Omental fat pad (tissue), 4 donors: ENCODE results near the gene SEPTIN11. TPM values are rescaled to one million over a fixed set of nuclear protein-coding genes. Genes with fewer than 3 reads are reported as not detected.

Experiments
- ATAC-seq: fragments of 150-250 bp; one replicate; pipeline ENCODE4 v1.9.1; 2016; ENCODE audit warnings: mild to moderate bottlenecking, moderate library complexity; ENCODE audit not compliant: low FRiP score
- DNase-seq: peaks from one replicate; pipeline ENCODE4 v3.0.0-alpha.2; 2019; ENCODE audit warnings: low spot score
- CTCF ChIP-seq, 3 donors: fragments of 450-650 bp; IDR thresholded peaks; one replicate each; pipeline ENCODE4 v1.5.1; 2016 to 2017; ENCODE audit warnings: antibody characterized with exemption in 3 of 3, mild to moderate bottlenecking in 3 of 3, moderate library complexity in 2 of 3
- total RNA-seq, 4 donors: library from RNA; depleted of rRNA; stranded (reverse); fragments of >200 nt; gene quantifications; one replicate each; pipeline ENCODE4 v1.1.0, GENCODE V29; 2016

SEPTIN11 gene
- total RNA-seq, result 100 to 1,000 TPM; 203 to 434 (median 245) TPM

- DNase-seq, result peak; percentile 75
- ATAC-seq, result peak; percentile 88
- TF ChIP-seq CTCF (IDR thresholded peaks at IDR 0.05), result no peak
Measured at GRCh38 chr4:76949276-76950051, at the start of gene SEPTIN11. Gene SEPTIN11, plus strand, starts transcription at chr4:76949752. Its CDS starts 152 bp downstream, at chr4:76949904.

- no peak for ATAC-seq
- no peak for TF ChIP-seq CTCF (IDR thresholded peaks at IDR 0.05)
- DNase-seq, result no peak
Measured at GRCh38 chr4:76902233-76902890, 47.2 kb upstream of the SEPTIN11 start.

DNA sequence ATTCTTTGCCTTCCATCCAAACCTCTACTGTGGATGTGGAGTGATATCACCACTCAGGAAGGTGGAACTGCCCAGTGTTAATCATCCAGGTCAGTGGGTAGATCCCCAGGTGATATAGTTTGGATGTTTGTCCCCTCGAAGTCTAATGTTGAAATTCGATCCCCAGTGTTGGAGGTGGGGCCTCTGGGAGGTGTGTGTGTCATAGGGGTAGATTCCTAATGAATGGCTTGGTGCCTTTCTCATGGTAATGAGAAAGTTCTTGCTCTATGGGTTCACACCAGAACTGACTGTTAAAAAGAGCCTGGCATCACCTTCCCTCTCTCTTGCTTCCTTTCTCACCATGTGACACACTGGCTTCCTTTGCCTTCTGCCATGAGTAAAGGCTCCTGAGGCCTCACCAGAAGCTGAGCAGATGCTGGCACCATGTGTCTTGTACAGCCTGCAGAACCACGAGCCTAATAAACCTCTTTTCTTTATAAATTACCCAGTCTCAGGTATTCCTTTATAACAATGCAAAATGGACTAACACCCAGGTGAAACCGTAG lies 44.8 kb upstream of the SEPTIN11 start:
- ATAC-seq (no peak), DNase-seq (no peak)
- TF ChIP-seq CTCF (IDR thresholded peaks at IDR 0.05), result no peak

DNA sequence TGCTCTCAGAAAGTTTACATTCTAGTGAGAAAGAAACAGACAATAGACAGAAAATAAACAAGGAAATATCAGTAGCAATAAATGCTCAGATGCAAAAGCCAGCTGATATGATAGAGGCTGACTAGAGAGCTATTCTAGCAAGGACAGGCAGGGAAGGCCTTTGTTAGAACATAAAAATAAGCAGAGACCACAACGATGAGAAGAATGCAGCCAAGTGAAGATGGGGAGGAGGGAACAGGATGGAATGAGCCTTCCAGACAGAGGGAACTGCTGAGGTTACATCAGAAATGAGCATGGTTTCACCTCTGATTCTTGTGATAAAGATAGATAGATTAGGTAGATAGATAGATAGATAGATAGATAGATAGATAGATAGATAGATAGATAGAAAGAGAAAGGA lies 44.0 kb upstream of the SEPTIN11 start:
- DNase-seq, result no peak
- no peak for ATAC-seq
- no peak for TF ChIP-seq CTCF (IDR thresholded peaks at IDR 0.05)

- no peak for TF ChIP-seq CTCF (IDR thresholded peaks at IDR 0.05)
- DNase-seq (no peak), ATAC-seq (no peak)
Measured at GRCh38 chr4:76909711-76910110, 39.8 kb upstream of the SEPTIN11 start.

DNA sequence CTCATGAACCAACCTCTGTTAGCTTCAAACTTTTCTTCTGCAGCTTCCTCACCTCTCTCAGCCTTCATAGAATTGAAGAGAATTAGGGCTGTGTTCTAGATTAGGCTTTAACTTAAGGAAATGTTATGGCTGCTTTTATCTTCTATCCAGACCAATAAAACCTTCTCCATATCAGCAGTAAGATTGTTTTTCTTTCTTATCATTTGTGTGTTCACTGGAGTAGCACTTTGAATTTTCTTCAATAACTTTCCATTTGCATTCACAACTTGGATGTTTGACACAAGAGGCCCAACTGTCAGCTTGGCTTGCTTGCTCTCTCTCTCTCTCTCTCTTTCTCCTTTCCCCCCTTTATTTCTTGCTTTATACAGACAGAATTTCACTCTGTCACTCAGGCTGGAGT lies 28.8 kb upstream of the SEPTIN11 start:
- DNase-seq, result no peak
- no peak for ATAC-seq
- TF ChIP-seq CTCF (IDR thresholded peaks at IDR 0.05), result no peak
